HG02759 (cell line): ENCODE results near the gene EXOC6B.

Source experiments
- ATAC-seq: cut with Tn5 transposase; IDR thresholded peaks from one replicate; pipeline ENCODE4 v1.9.1; 2021; ENCODE audit warnings: mild to moderate bottlenecking, moderate library complexity; ENCODE audit not compliant: unreplicated experiment

Gene EXOC6B

GRCh38 chr2:72292433-72292832 lies 533.4 kb downstream of the EXOC6B start:
- ATAC-seq: no peak

GRCh38 chr2:72291059-72291458 lies 534.8 kb downstream of the EXOC6B start:
- ATAC-seq: no peak

- no peak for ATAC-seq
Measured at GRCh38 chr2:72289736-72290135, 536.1 kb downstream of the EXOC6B start.

GRCh38 chr2:72289283-72289682 lies 536.5 kb downstream of the EXOC6B start:
- ATAC-seq: no peak

- no peak for ATAC-seq
Measured at GRCh38 chr2:72278046-72278445, 547.8 kb downstream of the EXOC6B start.

- no peak for ATAC-seq
Measured at GRCh38 chr2:72276876-72277275, 549.0 kb downstream of the EXOC6B start.

GRCh38 chr2:72276356-72276755 lies 549.5 kb downstream of the EXOC6B start:
- no peak for ATAC-seq

GRCh38 chr2:72275084-72275483 lies 550.7 kb downstream of the EXOC6B start:
- ATAC-seq: no peak

GRCh38 chr2:72274380-72274797 lies 551.4 kb downstream of the EXOC6B start:
- ATAC-seq: no peak

- no peak for ATAC-seq
Measured at GRCh38 chr2:72273384-72273783, 552.4 kb downstream of the EXOC6B start.

GRCh38 chr2:72271766-72272641 lies 553.8 kb downstream of the EXOC6B start:
- ATAC-seq: no peak

GRCh38 chr2:72271276-72271614 lies 554.6 kb downstream of the EXOC6B start:
- ATAC-seq: no peak

GRCh38 chr2:72270556-72271275 lies 555.1 kb downstream of the EXOC6B start:
- no peak for ATAC-seq

- ATAC-seq: no peak
Measured at GRCh38 chr2:72263776-72264060, 562.1 kb downstream of the EXOC6B start.

GRCh38 chr2:72263043-72263775 lies 562.6 kb downstream of the EXOC6B start:
- no peak for ATAC-seq

GRCh38 chr2:72261076-72261475 lies 564.8 kb downstream of the EXOC6B start:
- ATAC-seq: no peak

- ATAC-seq: no peak
Measured at GRCh38 chr2:72255540-72255939, 570.3 kb downstream of the EXOC6B start.

GRCh38 chr2:72254831-72255451 lies 570.9 kb downstream of the EXOC6B start:
- ATAC-seq: no peak

- no peak for ATAC-seq
Measured at GRCh38 chr2:72238311-72238710, 587.5 kb downstream of the EXOC6B start.

GRCh38 chr2:72237549-72237948 lies 588.3 kb downstream of the EXOC6B start:
- no peak for ATAC-seq

GRCh38 chr2:72236445-72237067 lies 589.3 kb downstream of the EXOC6B start:
- no peak for ATAC-seq
